Right cardiac atrium (tissue), 5 donors: Measurements from ENCODE around the gene DUS4L. TPM values are rescaled to one million over a fixed set of nuclear protein-coding genes. Genes with fewer than 3 reads are reported as not detected.

Source experiments
- ATAC-seq, 2 donors: fragments of 200-7000 bp; cut with Tn5 transposase; one replicate each; pipeline versions ENCODE4 v1.8.0 to v1.9.1; 2020; ENCODE audit warnings: moderate library complexity in 2 of 2, mild to moderate bottlenecking in 1 of 2
- DNase-seq, 3 donors: peaks; one replicate each; pipeline ENCODE4 v3.0.0-alpha.2; 2020
- H3K27ac ChIP-seq: one replicate; pipeline ENCODE4 v1.5.1; 2013; ENCODE audit warnings: mild to moderate bottlenecking, low read length, control low read depth, moderate library complexity
- H3K27me3 ChIP-seq: one replicate; pipeline ENCODE4 v1.6.1; 2013; ENCODE audit not compliant: control insufficient read depth, insufficient read depth
- H3K4me1 ChIP-seq: one replicate; pipeline ENCODE4 v1.6.1; 2013; ENCODE audit warnings: low read length; ENCODE audit not compliant: control insufficient read depth, insufficient read depth
- H3K4me3 ChIP-seq: one replicate; pipeline ENCODE4 v1.5.1; 2013; ENCODE audit warnings: low read length, control low read depth
- H3K9me3 ChIP-seq: one replicate; pipeline ENCODE4 v1.6.1; 2013; ENCODE audit warnings: low read length; ENCODE audit not compliant: control insufficient read depth
- WGBS: extraction: QIAGEN DNeasy Blood & Tissue Kit; methylation state at CpG from one replicate; pipeline ENCODE4 v1.1.7; 2013; 5-methylcytosine and 5-hydroxymethylcytosine counted together
- intact Hi-C, 4 donors: fragments of 100-400 bp; cut with DNase I; formaldehyde crosslinking; loops; one replicate each; pipeline versions ENCODE4 v1.11.0 to v1.14.0; 2022 to 2023
- polyA plus RNA-seq: library from polyadenylated mRNA; stranded (reverse); fragments of 200-250 nt; gene quantifications from one replicate; pipeline ENCODE4 v1.2.3, GENCODE V29; 2013
- total RNA-seq, 4 donors: library from RNA; stranded (reverse); fragmentation: NEBNext Ultra II Directional; extraction: Animal tissue kit (Norgen Biotek cat#: 25700); gene quantifications; one replicate each; pipeline ENCODE4 v1.2.1, GENCODE V29; 2021
- donor health status: healthy with polysubstance abuse.
- donor health status: DM: no; HTN: yes; CAD: no.
- donor health status: DM: no; HTN: no; CAD: no.
- donor health status: DM: no; HTN: yes; CAD: no; lungs with severe emphysema.
- donor health status: DM: yes; HTN: yes; CAD: no.

DUS4L gene
- total and polyA plus RNA-seq, 5 donors: 6.1 to 8.4 (median 7.9) TPM

DNA sequence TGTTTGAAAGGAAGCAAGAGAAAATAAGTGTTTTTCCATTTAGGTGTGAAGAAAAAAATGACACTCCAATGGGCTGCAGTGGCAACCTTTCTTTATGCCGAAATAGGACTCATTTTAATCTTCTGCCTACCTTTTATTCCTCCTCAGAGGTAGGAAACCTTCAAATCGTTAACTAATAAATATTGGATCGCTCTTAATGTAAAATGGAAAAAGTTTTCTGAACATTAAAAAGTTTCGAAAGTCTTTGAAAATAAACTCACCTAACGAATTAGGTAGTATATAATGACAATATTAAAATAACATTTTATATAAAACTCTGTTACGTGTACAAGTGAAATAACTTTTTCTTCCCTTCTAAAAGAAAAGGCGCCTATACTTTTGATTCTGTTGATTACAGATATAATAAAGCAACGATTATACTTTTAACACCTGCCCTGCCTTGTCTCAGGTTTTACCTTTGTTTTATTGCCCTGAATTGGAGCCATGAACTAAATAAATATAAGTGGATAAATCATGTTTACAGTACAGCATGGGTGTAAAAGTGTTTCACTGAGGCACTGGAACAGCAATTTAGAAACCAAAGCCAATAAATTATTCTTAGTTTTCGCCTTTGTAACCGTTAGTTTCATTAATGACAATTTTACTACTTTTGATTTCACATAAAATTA, 17.1 kb downstream of the DUS4L start:
- Histone ChIP-seq H3K27me3 (no peaks in the 10 kb centered on the region), H3K27ac (peak overlapping the region; percentile 95), H3K4me3 (peak overlapping the region; percentile 82), H3K4me1 (peaks cover 2% of the 10 kb centered on the region), H3K9me3 (no peaks in the 10 kb centered on the region)
- DNase-seq (no peak), ATAC-seq (no peak)
- intact Hi-C loops: loop anchor here in 1 of 4 donors (5.0 kb wide), 1 partner anchor 104 kb away; no protein-coding TSS in a partner anchor
- WGBS: 29% methylated on average over 10 of the region's 10 CpGs

GRCh38 chr7:107581387-107582013, 17.7 kb downstream of the DUS4L start:
- no peaks in the 10 kb centered on the region for H3K9me3 ChIP-seq
- no peaks in the 10 kb centered on the region for H3K27me3 ChIP-seq
- H3K4me1 ChIP-seq: peaks cover 2% of the 10 kb centered on the region
- peak overlapping the region; percentile 82 for H3K4me3 ChIP-seq
- no peak for ATAC-seq
- H3K27ac ChIP-seq: no peak overlapping the region
- DNase-seq: no peak
- intact Hi-C loops: loop anchor here in 1 of 4 donors (5.0 kb wide), 1 partner anchor 104 kb away; no protein-coding TSS in a partner anchor
- WGBS: 31% methylated on average over 5 of the region's 5 CpGs

DNA sequence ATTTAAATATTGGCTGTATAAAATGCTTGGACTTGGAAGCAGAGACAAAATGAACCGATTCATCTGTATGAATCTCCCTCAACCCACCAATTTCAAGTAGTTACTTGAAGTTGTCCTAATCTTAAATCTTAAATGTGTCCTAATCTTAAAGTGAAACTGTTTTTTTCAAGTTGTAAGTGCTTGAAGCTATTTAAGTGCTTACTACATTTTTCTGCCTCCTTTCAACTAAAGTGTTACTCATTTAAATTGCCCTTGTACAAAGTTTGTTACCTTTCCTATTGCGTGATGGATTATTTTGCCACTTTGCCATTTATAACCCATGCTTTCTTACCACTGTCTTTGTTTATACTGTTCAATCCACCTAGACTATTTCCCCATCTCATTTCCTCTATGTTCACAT, 19.1 kb downstream of the DUS4L start:
- Histone ChIP-seq H3K27ac (no peak overlapping the region), H3K4me3 (peak overlapping the region; percentile 10), H3K4me1 (peaks cover 2% of the 10 kb centered on the region), H3K27me3 (no peaks in the 10 kb centered on the region), H3K9me3 (no peaks in the 10 kb centered on the region)
- intact Hi-C loops: loop anchor here in 1 of 4 donors (5.0 kb wide), 1 partner anchor 106 kb away; no protein-coding TSS in a partner anchor
- WGBS: 71% methylated on average over 2 of the region's 2 CpGs
- DNase-seq (no peak), ATAC-seq (no peak)

GRCh38 chr7:107584716-107585115, 20.9 kb downstream of the DUS4L start:
- Histone ChIP-seq H3K4me3 (no peak overlapping the region), H3K27ac (no peak overlapping the region), H3K9me3 (no peaks in the 10 kb centered on the region), H3K4me1 (no peaks in the 10 kb centered on the region), H3K27me3 (no peaks in the 10 kb centered on the region)
- intact Hi-C loops: loop anchor here in 1 of 4 donors (5.0 kb wide), 1 partner anchor 107 kb away; no protein-coding TSS in a partner anchor
- ATAC-seq (no peak), DNase-seq (no peak)
- 90% methylated on average over 2 of the region's 2 CpGs for WGBS

- peaks cover 2% of the 10 kb centered on the region for H3K4me1 ChIP-seq
- H3K27me3 ChIP-seq: no peaks in the 10 kb centered on the region
- intact Hi-C loops: no loop called here
- ATAC-seq (no peak), DNase-seq (no peak)
- 89% methylated on average over 5 of the region's 5 CpGs for WGBS
- H3K4me3 ChIP-seq: no peak overlapping the region
- H3K27ac ChIP-seq: no peak overlapping the region
- no peaks in the 10 kb centered on the region for H3K9me3 ChIP-seq
Observed at GRCh38 chr7:107588529-107589130, 24.9 kb downstream of the DUS4L start.

DNA sequence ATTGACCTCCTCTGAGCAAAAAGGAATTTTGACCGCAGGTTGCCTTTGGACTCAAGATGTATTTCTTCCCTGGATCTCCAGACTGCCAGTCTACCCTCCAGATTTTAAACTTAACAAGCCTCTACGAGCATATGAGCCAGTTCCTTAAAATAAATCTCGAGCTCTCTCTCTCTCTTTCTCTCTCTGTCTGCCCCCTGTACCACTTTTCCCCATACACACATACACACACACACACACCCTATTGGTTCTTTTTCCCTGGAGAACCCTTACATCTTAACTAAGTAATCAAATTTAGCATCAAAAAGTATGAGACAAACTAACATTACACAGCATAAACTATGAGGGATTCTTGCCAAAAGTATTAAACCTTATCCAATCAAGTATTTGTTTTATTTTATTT, 27.6 kb downstream of the DUS4L start:
- no peak overlapping the region for H3K27ac ChIP-seq
- intact Hi-C loops: no loop called here
- H3K27me3 ChIP-seq: no peaks in the 10 kb centered on the region
- H3K9me3 ChIP-seq: no peaks in the 10 kb centered on the region
- peaks cover 2% of the 10 kb centered on the region for H3K4me1 ChIP-seq
- H3K4me3 ChIP-seq: no peak overlapping the region
- 71% methylated on average over 3 of the region's 3 CpGs for WGBS
- ATAC-seq (no peak), DNase-seq (no peak)

DNA sequence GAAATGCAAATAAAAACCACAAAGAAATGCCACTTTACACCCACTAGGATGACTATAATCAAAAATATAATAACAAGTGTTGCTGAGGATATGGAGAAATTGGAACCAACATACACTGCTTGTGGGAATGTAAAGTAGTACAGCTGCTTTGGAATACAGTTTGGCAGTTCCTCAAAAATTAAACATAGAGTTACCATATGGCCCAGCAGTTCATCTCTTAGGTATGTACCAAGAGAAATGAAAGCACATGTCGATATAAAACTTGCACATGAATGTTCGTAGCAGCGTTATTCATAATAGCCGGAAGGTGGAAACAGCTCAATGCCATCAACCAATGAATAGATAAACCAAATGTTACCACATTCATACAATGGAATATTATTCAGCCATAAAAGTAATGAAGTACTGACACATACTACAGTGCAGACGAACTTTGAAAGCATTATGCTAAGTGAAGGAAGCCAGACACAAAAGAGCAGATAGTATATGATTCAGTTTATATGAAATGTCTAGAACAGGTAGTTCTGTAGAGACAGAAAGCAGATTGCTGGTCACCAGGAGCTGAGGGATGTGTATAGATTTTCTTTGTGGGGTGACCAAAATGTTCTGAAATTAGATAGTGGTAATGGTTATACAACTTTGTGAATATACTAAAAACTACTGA, 28.7 kb downstream of the DUS4L start:
- Histone ChIP-seq H3K9me3 (no peaks in the 10 kb centered on the region), H3K4me1 (peaks cover 6% of the 10 kb centered on the region), H3K27ac (no peak overlapping the region), H3K4me3 (no peak overlapping the region), H3K27me3 (no peaks in the 10 kb centered on the region)
- DNase-seq (no peak), ATAC-seq (no peak)
- intact Hi-C loops: no loop called here
- 92% methylated on average over 5 of the region's 5 CpGs for WGBS

DNA sequence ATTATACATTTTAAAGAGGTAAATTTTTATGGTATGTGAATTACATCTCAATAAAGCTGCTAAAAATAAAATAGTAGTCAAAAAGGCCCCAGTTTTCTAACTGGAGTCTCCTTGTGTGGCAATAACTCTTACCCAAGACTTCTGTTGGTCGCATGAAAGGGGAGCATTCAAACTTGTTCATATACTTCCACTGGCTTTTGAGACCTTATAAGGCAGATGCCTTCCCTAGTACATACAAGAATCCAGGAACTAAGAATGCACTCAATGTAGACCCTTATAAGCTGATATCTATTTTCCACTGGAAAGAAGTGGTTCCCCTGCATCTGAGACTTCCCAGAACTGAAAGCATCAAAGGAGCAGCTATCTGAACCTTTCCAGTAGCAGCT, 29.2 kb downstream of the DUS4L start:
- intact Hi-C loops: no loop called here
- 91% methylated on average over 1 of the region's 1 CpG for WGBS
- ATAC-seq (no peak), DNase-seq (no peak)
- H3K9me3 ChIP-seq: no peaks in the 10 kb centered on the region
- no peak overlapping the region for H3K4me3 ChIP-seq
- no peaks in the 10 kb centered on the region for H3K27me3 ChIP-seq
- H3K4me1 ChIP-seq: peaks cover 6% of the 10 kb centered on the region
- H3K27ac ChIP-seq: no peak overlapping the region

- peak overlapping the region; percentile 43 for H3K27ac ChIP-seq
- WGBS: 32% methylated on average over 4 of the region's 4 CpGs
- no peak overlapping the region for H3K4me3 ChIP-seq
- no peak for DNase-seq
- intact Hi-C loops: no loop called here
- ATAC-seq: peak; percentile 91 to 98
- no peaks in the 10 kb centered on the region for H3K9me3 ChIP-seq
- peaks cover 6% of the 10 kb centered on the region for H3K4me1 ChIP-seq
- H3K27me3 ChIP-seq: no peaks in the 10 kb centered on the region
Observed at GRCh38 chr7:107594961-107595737, 31.4 kb downstream of the DUS4L start.

DNA sequence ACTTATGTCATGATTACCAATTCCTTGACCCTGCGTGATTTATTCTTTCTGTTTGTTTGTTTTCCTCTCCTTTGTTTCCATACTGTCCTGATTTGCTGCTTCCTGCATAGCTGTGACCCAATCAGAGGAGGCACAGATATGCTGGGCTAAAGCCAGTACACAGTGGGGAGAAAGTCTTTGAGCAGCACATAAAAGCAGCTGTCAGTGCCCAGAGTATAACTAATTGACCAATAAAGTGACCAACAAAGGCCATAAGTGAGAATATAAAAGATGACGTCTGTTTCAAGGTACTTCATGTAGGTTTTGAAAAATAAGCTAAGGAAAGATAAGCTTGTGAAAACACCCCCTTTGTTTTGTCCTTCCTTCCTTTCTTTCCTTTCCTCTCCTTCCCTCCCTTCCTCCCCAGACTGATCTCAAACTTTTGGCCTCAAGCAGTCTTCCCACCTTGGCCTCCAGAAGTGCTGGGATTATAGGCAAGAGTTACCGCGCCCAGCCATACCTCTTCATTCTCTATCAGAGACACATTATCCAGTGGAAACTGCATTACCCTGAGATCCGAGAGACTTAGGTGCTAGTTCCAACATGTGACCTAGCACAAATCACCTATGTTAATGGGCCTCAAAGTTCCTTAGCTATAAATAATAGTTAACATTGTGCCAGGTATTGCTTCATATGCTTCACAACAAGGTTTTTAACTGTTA, 33.3 kb downstream of the DUS4L start:
- Histone ChIP-seq H3K27ac (no peak overlapping the region), H3K27me3 (no peaks in the 10 kb centered on the region), H3K4me1 (peaks cover 4% of the 10 kb centered on the region), H3K4me3 (no peak overlapping the region), H3K9me3 (no peaks in the 10 kb centered on the region)
- DNase-seq (no peak), ATAC-seq (no peak)
- WGBS: 70% methylated on average over 5 of the region's 5 CpGs
- intact Hi-C loops: no loop called here
